ENCODE measurements around the gene DBNDD2. TPM values are rescaled to one million over a fixed set of nuclear protein-coding genes. Genes with fewer than 3 reads are reported as not detected.

The DBNDD2 gene
- total and polyA plus RNA-seq, 7 donors, result 99.7 to 174 (median 111) TPM

DNA sequence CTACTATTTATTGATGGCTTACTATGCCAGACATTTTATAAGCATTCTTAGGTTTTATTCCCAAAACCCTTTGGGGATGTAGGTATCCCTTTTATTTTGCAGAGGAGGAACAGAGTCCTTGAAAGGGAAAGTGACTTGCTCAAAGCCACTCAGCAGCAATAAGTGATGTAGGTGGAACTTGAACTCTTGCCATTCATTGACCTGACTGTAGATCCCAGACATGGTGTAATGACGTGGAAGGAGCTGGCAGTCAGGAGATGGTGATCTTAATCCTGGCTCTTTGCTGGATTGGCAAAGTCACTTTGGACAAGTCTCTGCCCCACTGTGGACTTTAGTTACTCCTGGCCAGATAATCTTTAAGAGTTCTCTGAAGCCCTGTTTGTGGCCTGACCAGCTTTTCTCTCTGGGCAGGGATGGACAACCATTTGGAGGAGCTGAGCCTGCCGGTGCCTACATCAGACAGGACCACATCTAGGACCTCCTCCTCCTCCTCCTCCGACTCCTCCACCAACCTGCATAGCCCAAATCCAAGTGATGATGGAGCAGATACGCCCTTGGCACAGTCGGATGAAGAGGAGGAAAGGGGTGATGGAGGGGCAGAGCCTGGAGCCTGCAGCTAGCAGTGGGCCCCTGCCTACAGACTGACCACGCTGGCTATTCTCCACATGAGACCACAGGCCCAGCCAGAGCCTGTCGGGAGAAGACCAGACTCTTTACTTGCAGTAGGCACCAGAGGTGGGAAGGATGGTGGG lies 1.6 kb downstream of the DBNDD2 start:
- no peaks in the 10 kb centered on the region for H3K9me3 ChIP-seq
- H3K27ac ChIP-seq, result peak overlapping the region in 3 of 4 donors; percentile 20 to 97 (median 97)
- peaks cover 0 to 42% (median 25%) of the 10 kb centered on the region in 4 donors for H3K4me1 ChIP-seq
- intact Hi-C loops (cut with DNase I), result loop anchor here (10.0 kb wide), 1 partner anchor 445 kb away; the partner anchor contains the start of genes STK4 and TOMM34
- H3K36me3 ChIP-seq, result peaks cover 0 to 42% (median 21%) of the 10 kb centered on the region in 4 donors
- 82 to 95% methylated on average over 7 of the region's 7 CpGs for WGBS, 2 donors
- no peaks in the 10 kb centered on the region for H3K27me3 ChIP-seq
- DNase-seq, result no peak
- H3K4me3 ChIP-seq, result no peak overlapping the region
- TF ChIP-seq POLR2AphosphoS5 (IDR thresholded peaks at IDR 0.05), result no peak
- TF ChIP-seq, protein P1, sequence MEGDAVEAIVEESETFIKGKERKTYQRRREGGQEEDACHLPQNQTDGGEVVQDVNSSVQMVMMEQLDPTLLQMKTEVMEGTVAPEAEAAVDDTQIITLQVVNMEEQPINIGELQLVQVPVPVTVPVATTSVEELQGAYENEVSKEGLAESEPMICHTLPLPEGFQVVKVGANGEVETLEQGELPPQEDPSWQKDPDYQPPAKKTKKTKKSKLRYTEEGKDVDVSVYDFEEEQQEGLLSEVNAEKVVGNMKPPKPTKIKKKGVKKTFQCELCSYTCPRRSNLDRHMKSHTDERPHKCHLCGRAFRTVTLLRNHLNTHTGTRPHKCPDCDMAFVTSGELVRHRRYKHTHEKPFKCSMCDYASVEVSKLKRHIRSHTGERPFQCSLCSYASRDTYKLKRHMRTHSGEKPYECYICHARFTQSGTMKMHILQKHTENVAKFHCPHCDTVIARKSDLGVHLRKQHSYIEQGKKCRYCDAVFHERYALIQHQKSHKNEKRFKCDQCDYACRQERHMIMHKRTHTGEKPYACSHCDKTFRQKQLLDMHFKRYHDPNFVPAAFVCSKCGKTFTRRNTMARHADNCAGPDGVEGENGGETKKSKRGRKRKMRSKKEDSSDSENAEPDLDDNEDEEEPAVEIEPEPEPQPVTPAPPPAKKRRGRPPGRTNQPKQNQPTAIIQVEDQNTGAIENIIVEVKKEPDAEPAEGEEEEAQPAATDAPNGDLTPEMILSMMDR (IDR thresholded peaks at IDR 0.05), result no peak

DNA sequence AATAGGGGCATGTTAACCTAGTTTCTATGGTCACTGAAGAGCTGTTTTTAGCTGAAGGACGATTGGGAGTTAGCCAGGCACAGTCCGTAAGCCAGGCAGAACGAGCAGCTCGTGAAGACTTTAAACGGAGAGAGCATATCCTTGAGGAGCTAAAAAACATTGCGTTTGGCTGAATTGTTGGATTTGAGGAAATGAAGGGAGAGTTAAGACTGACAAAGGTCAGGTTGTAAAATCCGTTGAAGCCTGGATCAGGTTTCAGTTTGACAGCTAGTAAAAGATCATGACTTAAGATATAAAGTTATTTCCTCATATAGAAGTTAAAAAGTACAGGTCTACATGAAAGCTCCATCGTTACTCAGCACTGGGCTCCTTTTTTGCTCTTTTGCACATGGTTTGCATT lies 2.8 kb downstream of the DBNDD2 start:
- DNase-seq, result no peak
- H3K9me3 ChIP-seq, result no peaks in the 10 kb centered on the region
- TF ChIP-seq, protein P1 (IDR thresholded peaks at IDR 0.05), result no peak
- TF ChIP-seq POLR2AphosphoS5 (IDR thresholded peaks at IDR 0.05), result no peak
- TF ChIP-seq EP300 (IDR thresholded peaks at IDR 0.05), result no peak
- no peak for TF ChIP-seq POLR2A (IDR thresholded peaks at IDR 0.05)
- no peaks in the 10 kb centered on the region for H3K27me3 ChIP-seq
- H3K27ac ChIP-seq, result peak overlapping the region in 3 of 4 donors; percentile 46 to 97 (median 97)
- H3K36me3 ChIP-seq, result peaks cover 0 to 42% (median 21%) of the 10 kb centered on the region in 4 donors
- intact Hi-C loops (cut with DNase I), result no loop called here
- H3K4me3 ChIP-seq, result no peak overlapping the region
- 13 to 54% methylated on average over 8 of the region's 8 CpGs for WGBS, 2 donors
- H3K4me1 ChIP-seq, result peaks cover 0 to 42% (median 30%) of the 10 kb centered on the region in 4 donors

DNA sequence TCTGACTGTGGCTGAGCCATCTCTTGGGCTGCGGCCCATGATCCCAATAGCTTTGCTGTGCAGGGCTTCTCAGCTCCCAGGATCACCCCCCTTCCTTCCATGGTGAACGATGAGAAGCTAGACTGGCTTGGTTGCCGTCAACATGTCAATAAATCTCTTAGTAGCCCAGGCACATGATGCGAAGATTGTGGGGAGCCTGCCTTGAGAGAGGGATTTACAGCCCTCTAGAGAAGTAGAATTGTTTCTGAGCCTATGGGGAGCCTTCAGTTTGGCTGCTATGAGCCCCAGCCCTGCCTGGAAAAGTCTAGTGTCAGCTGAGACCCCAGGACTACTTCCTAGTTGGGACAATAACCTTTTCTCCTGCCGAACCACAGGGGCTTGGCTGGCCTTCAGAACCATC lies 4.6 kb downstream of the DBNDD2 start:
- no peak for DNase-seq
- 87 to 88% methylated on average over 5 of the region's 5 CpGs for WGBS, 2 donors
- no peaks in the 10 kb centered on the region for H3K9me3 ChIP-seq
- H3K36me3 ChIP-seq, result peaks cover 0 to 42% (median 21%) of the 10 kb centered on the region in 4 donors
- intact Hi-C loops (cut with DNase I), result no loop called here
- TF ChIP-seq POLR2A (IDR thresholded peaks at IDR 0.05), result no peak
- no peak for TF ChIP-seq POLR2AphosphoS5 (IDR thresholded peaks at IDR 0.05)
- no peak for TF ChIP-seq EP300 (IDR thresholded peaks at IDR 0.05)
- TF ChIP-seq, protein P1 (IDR thresholded peaks at IDR 0.05), result no peak
- H3K27me3 ChIP-seq, result no peaks in the 10 kb centered on the region
- H3K27ac ChIP-seq, result peak overlapping the region in 1 of 4 donors; percentile 2
- no peak overlapping the region for H3K4me3 ChIP-seq
- peaks cover 0 to 52% (median 41%) of the 10 kb centered on the region in 4 donors for H3K4me1 ChIP-seq

DNA sequence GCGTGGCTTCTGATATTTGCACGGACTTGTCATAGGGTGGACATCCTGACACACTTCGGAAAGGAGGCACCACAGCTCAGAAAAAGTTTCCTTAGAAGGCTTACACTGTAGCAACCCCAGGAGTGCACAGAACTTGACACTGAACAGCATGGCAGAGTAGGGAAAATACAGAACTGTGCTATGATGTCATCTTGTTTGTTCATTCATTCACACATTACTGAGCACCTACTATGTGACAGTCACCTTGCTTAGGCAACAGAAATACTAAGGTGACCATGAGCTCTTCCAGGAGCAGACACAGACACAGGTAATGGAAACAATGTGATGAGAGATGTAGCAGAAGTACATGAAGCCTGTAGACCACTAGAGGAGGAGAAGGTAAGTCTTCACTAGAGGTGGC lies 5.4 kb downstream of the DBNDD2 start:
- H3K4me1 ChIP-seq, result peaks cover 0 to 48% (median 39%) of the 10 kb centered on the region in 4 donors
- intact Hi-C loops (cut with DNase I), result no loop called here

More for the DNA sequence above, 5.4 kb downstream of the DBNDD2 start:
- H3K27me3 ChIP-seq, result no peaks in the 10 kb centered on the region
- H3K9me3 ChIP-seq, result no peaks in the 10 kb centered on the region
- DNase-seq, result no peak
- TF ChIP-seq, protein P1 (IDR thresholded peaks at IDR 0.05), result no peak
- TF ChIP-seq POLR2A (IDR thresholded peaks at IDR 0.05), result no peak
- no peak for TF ChIP-seq EP300 (IDR thresholded peaks at IDR 0.05)
- TF ChIP-seq POLR2AphosphoS5 (IDR thresholded peaks at IDR 0.05), result no peak
- H3K4me3 ChIP-seq, result no peak overlapping the region
- H3K27ac ChIP-seq, result peak overlapping the region in 1 of 4 donors; percentile 2
- 84 to 92% methylated on average over 3 of the region's 3 CpGs for WGBS, 2 donors
- H3K36me3 ChIP-seq, result peaks cover 0 to 40% (median 21%) of the 10 kb centered on the region in 4 donors
